Measurements from ENCODE around the gene DNAJC3.
A peak's percentile ranks its signal among the peaks of the same experiment; 100 is the strongest.
"Not testable (repeated sequence)": the region's sequence is repeated elsewhere in the genome, so short reads cannot be mapped to it uniquely, and the experiment has no call there.

The DNAJC3 gene

DNA sequence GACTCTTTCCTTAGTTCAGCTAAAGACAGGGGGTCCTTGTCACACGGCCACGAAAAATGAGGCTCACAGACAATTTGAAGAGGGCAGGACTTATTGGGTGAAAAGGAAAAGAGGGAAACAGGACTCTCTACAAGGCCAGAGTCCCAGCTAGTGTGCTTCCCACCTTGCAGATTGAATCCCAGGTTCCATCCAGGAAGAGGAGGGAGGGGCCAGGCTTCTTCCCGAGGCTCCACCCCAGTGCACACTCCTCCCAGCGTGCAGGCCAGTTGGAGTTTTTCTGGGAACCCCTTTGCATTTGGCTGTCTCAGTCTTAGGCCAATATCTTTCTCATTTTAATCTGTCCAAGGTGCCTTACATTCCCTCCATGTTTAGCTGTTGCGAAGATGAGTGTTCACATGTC, 106.8 kb downstream of the DNAJC3 start:
- DNase-seq (ENCODE audit: low read depth), result no peak

- DNase-seq (ENCODE audit: low read depth), result peak; percentile 87
These were observed 107.4 kb downstream of the DNAJC3 start for GRCh38 chr13:95784161-95784899.

- DNase-seq (ENCODE audit: low read depth), result peak; percentile 53
These were observed 108.0 kb downstream of the DNAJC3 start for GRCh38 chr13:95784900-95785290.

- DNase-seq (ENCODE audit: low read depth), result no peak
These were observed 110.6 kb downstream of the DNAJC3 start for GRCh38 chr13:95787356-95788099.

DNA sequence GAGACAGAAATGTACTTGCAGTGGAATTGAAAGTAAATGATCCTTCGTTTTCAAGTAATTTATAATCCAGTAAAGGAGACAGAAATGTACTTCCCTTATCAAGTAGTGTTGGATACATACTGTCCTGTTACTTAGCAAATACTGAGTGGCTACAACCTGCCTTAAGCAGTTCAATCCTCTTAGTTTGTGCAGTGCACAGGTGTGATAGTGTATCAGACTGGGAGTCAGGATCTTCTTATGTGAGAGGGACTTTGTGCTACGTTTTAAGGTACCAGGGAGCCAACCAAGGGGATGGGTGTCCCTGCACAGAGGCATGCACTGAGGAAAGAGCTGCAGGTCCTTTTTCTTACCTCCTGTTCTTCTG, 111.1 kb downstream of the DNAJC3 start:
- DNase-seq (ENCODE audit: low read depth), result no peak

DNA sequence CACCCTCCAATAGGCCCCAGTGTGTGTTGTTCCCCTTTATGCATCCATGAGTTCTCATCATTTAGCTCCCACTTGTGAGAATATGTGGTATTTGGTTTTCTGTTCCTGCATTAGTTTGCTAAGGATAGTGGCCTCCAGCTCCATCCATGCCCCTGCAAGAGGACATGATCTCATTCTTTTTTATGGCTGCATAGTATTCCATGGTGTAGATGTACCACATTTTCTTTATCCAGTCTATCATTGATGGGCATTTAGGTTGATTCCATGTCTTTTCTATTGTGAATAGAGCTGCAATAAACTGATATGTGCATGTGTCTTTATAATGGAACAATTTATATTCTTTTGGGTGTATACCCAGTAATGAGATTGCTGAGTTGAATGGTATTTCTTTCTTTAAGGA, 112.4 kb downstream of the DNAJC3 start:
- DNase-seq (ENCODE audit: low read depth), result not testable (repeated sequence)

- DNase-seq (ENCODE audit: low read depth), result no peak
These were observed 114.3 kb downstream of the DNAJC3 start for GRCh38 chr13:95791084-95791722.

GRCh38 chr13:95793018-95793555, 116.1 kb downstream of the DNAJC3 start:
- no peak for DNase-seq (ENCODE audit: low read depth)

DNA sequence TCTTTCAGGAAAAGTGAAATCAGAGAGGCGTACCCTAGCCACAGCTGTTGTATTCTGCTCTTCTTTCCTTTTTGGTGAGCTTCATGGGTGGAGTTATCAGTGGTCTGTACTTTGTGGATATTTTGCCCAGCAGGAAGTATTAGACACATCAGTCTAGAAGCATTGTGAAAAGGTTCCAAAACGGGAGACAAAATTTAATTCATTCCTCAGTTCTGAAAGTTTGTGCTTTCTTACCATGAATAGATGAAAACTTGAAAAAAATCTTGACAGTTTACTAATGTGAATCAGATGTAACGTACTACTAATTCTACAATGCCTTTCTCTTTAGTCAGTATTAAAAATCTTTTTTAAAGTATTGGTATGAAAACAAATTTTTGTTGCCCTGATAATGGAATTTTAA, 116.8 kb downstream of the DNAJC3 start:
- DNase-seq (ENCODE audit: low read depth), result no peak

GRCh38 chr13:95797016-95797415, 120.1 kb downstream of the DNAJC3 start:
- DNase-seq (ENCODE audit: low read depth), result no peak

- peak; percentile 45 for DNase-seq (ENCODE audit: low read depth)
These were observed 123.5 kb downstream of the DNAJC3 start for GRCh38 chr13:95800436-95800835.

- DNase-seq (ENCODE audit: low read depth), result no peak
These were observed 124.9 kb downstream of the DNAJC3 start for GRCh38 chr13:95801825-95802224.

- no peak for DNase-seq (ENCODE audit: low read depth)
These were observed 129.0 kb downstream of the DNAJC3 start for GRCh38 chr13:95805921-95806320.

- no peak for DNase-seq (ENCODE audit: low read depth)
These were observed 132.5 kb downstream of the DNAJC3 start for GRCh38 chr13:95809429-95809828.

- DNase-seq (ENCODE audit: low read depth), result no peak
These were observed 136.2 kb downstream of the DNAJC3 start for GRCh38 chr13:95813139-95813538.

- no peak for DNase-seq (ENCODE audit: low read depth)
These were observed 137.6 kb downstream of the DNAJC3 start for GRCh38 chr13:95814495-95814894.

- DNase-seq (ENCODE audit: low read depth), result no peak
These were observed 145.4 kb downstream of the DNAJC3 start for GRCh38 chr13:95822303-95822702.

GRCh38 chr13:95833126-95833525, 156.2 kb downstream of the DNAJC3 start:
- no peak for DNase-seq (ENCODE audit: low read depth)

DNA sequence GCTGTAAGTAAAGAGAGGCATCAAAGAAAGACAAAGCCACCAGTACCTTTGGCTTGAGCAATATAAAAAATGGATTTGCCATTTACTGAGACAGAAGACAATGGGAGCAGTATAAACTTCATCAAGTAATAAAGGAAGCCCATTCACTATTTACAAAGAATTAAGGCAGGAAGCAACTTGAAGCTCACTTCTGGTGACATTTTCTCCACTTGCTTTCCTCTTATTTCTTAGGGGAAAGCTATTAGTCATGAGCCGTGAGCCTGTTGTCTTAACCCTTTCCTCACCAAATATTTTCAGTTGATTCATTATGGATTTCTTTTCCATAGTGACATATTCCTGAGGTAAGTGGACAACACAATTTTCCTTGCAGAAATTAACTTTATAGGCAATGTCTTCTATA, 156.8 kb downstream of the DNAJC3 start:
- peak; percentile 25 for DNase-seq (ENCODE audit: low read depth)

DNA sequence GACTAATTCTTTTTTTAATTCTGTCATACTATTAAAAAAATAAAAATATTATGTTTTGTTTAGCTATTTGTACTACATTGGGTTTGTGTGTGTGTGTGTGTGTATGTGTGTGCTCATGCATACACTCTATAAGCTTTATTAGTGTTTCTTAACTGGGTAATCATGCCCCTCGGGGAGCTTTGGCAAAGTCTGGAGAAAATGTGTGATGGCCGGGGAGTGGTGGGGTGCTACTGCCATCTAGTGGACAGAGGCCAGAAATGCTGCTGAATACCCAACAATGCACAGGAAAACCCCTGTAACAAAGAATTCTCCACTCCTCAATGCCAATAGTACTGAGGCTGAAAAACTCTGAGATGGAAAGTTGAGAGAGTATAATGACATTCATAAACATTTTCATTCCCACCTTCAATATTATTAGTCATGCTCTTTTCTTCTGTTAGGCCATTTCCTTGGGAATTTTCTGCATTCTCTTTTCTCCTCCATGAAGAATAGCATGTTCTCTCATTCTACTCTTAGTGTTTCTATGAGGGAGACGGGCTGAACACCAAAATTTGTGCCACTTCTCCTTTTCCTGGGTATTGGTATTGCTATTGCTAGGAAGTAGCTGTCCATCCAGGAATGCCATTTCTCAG, 157.3 kb downstream of the DNAJC3 start:
- DNase-seq (ENCODE audit: low read depth), result peak; percentile 74

GRCh38 chr13:95841894-95842293, 165.0 kb downstream of the DNAJC3 start:
- no peak for DNase-seq (ENCODE audit: low read depth)

DNA sequence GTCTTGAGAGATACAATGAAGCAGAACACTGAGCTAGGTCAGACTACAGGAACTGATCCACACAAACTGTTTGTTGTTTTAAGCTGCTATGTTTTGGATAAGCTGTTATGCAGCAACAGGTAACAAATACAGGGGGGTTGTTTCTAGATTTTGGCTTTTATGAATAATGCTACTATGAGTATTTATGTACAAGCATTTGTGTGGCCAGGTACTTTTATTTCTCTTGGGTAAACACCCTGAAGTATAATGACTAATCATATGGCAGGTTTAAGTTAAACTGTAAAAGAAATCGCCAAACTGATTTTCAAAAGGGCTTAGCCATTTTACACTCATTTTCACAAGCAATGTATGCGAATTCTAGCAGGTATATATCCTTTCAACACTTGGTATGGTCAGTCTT, 166.0 kb downstream of the DNAJC3 start:
- DNase-seq (ENCODE audit: low read depth), result no peak

All from EH (cell line).